HepG2 (cell line): ENCODE data around the gene MAPK7. TPM values are rescaled to one million over a fixed set of nuclear protein-coding genes. Genes with fewer than 3 reads are reported as not detected.

ENCODE experiments used
- CBFB ChIP-seq: sonication (generic); formaldehyde crosslinking; IDR thresholded peaks from 2 replicates; pipeline ENCODE4 v1.4.0; 2020; ENCODE audit warnings: missing genetic modification reagents
- E2F2 ChIP-seq: sonication (generic); formaldehyde crosslinking; IDR thresholded peaks from 2 replicates; pipeline ENCODE4 v1.4.0; 2020; ENCODE audit warnings: missing genetic modification reagents, borderline replicate concordance
- KLF13 ChIP-seq: sonication (generic); formaldehyde crosslinking; IDR thresholded peaks from 2 replicates; pipeline ENCODE4 v1.4.0; 2020; ENCODE audit warnings: mild to moderate bottlenecking, missing genetic modification reagents
- LRRFIP1 ChIP-seq: sonication (generic); formaldehyde crosslinking; conservative IDR thresholded peaks from 2 replicates; pipeline ENCODE4 v1.4.0; 2020; ENCODE audit warnings: missing genetic modification reagents
- MTA1 ChIP-seq: sonication (generic); formaldehyde crosslinking; IDR thresholded peaks from 2 replicates; pipeline ENCODE4 v1.4.0; 2020; ENCODE audit warnings: missing genetic modification reagents, mild to moderate bottlenecking, borderline replicate concordance
- PHF20 ChIP-seq: sonication (generic); formaldehyde crosslinking; IDR thresholded peaks from 2 replicates; pipeline ENCODE4 v1.5.0; 2020; ENCODE audit warnings: mild to moderate bottlenecking, missing genetic modification reagents
- SCMH1 ChIP-seq: sonication (generic); formaldehyde crosslinking; IDR thresholded peaks from 2 replicates; pipeline ENCODE4 v1.9.0; 2021; ENCODE audit warnings: missing genetic modification reagents, mild to moderate bottlenecking, borderline replicate concordance
- SNAI1 ChIP-seq: sonication (generic); formaldehyde crosslinking; IDR thresholded peaks from 2 replicates; pipeline ENCODE4 v1.5.0; 2020; ENCODE audit warnings: mild to moderate bottlenecking, missing genetic modification reagents, borderline replicate concordance
- SNAPC2 ChIP-seq: sonication (generic); formaldehyde crosslinking; IDR thresholded peaks from 2 replicates; pipeline ENCODE4 v1.8.1; 2022; ENCODE audit warnings: mild to moderate bottlenecking, missing genetic modification reagents
- SSRP1 ChIP-seq: IDR thresholded peaks from 2 replicates; pipeline ENCODE4 v1.6.1; 2016; ENCODE audit warnings: control low read depth
- TAF15 ChIP-seq: fragments of 200-400 bp; formaldehyde crosslinking; IDR thresholded peaks from one replicate; pipeline ENCODE4 v1.6.1; 2018; ENCODE audit warnings: mild to moderate bottlenecking, low read depth, low read length; ENCODE audit not compliant: poor library complexity, severe bottlenecking
- U2AF2 ChIP-seq: fragments of 200-400 bp; formaldehyde crosslinking; IDR thresholded peaks from 2 replicates; pipeline ENCODE4 v1.6.1; 2017; ENCODE audit warnings: low read depth, mild to moderate bottlenecking, low read length
- ZBTB21 ChIP-seq: sonication (generic); formaldehyde crosslinking; IDR thresholded peaks from 2 replicates; pipeline ENCODE4 v1.4.0; 2020; ENCODE audit warnings: missing genetic modification reagents
- ZBTB38 ChIP-seq: sonication (generic); formaldehyde crosslinking; IDR thresholded peaks from 2 replicates; pipeline ENCODE4 v1.5.1; 2020; ENCODE audit warnings: mild to moderate bottlenecking, missing genetic modification reagents
- ZFY ChIP-seq: sonication (generic); formaldehyde crosslinking; IDR thresholded peaks from 2 replicates; pipeline ENCODE4 v1.4.0; 2020; ENCODE audit warnings: missing genetic modification reagents
- ZNF143 ChIP-seq: sonication (generic); formaldehyde crosslinking; IDR thresholded peaks from 2 replicates; pipeline ENCODE4 v1.4.0; 2020; ENCODE audit warnings: missing genetic modification reagents
- ZNF501 ChIP-seq: sonication (generic); formaldehyde crosslinking; IDR thresholded peaks from 2 replicates; pipeline ENCODE4 v1.5.1; 2020; ENCODE audit warnings: mild to moderate bottlenecking, moderate library complexity, missing genetic modification reagents
- ZNF547 ChIP-seq: sonication (generic); formaldehyde crosslinking; IDR thresholded peaks from 2 replicates; pipeline ENCODE4 v1.5.1; 2020; ENCODE audit warnings: mild to moderate bottlenecking, missing genetic modification reagents
- ZNF562 ChIP-seq: sonication (generic); formaldehyde crosslinking; IDR thresholded peaks from 2 replicates; pipeline ENCODE4 v1.8.0; 2022; ENCODE audit warnings: missing genetic modification reagents, borderline replicate concordance
- ZNF776 ChIP-seq: sonication (generic); formaldehyde crosslinking; IDR thresholded peaks from 2 replicates; pipeline ENCODE4 v1.4.0; 2020; ENCODE audit warnings: mild to moderate bottlenecking, missing genetic modification reagents
- polyA plus RNA-seq, 8 experiments: library from polyadenylated mRNA; depleted of rRNA in 3 of 8; stranded (reverse) in 7 of 8; unstranded in 1 of 8; fragments of >200 nt; fragmentation: Illumina TruSeq in 4 of 8; extraction: Trizol in 4 of 8; gene quantifications; 2 replicates each; pipeline versions ENCODE4 v1.2.1 to v1.2.3, GENCODE V29; 2011 to 2016; ENCODE audit warnings: low read depth in 4 of 8, missing spikeins in 1 of 8, mixed read lengths in 1 of 8; ENCODE audit not compliant: insufficient read depth in 1 of 8
- total RNA-seq, 5 experiments: library from RNA; depleted of rRNA; stranded (reverse); fragments of >200 nt; fragmentation: Illumina TruSeq; extraction: Trizol; gene quantifications; 2 replicates each; pipeline ENCODE4 v1.2.3, GENCODE V29; 2016; ENCODE audit warnings: low read depth in 1 of 5
- TF ChIP-seq, protein P1 (sequence below): sonication (generic); formaldehyde crosslinking; IDR thresholded peaks from 2 replicates; pipeline ENCODE4 v1.4.0; 2020; ENCODE audit warnings: missing genetic modification reagents
- TF ChIP-seq, protein P2 (sequence below): sonication (generic); formaldehyde crosslinking; IDR thresholded peaks from 2 replicates; pipeline ENCODE4 v1.8.0; 2022; ENCODE audit warnings: missing genetic modification reagents, mild to moderate bottlenecking, moderate library complexity, borderline replicate concordance

The MAPK7 gene
- total and polyA plus RNA-seq, 2 of the 13 experiments (the other 11 are each of a cell fraction or from before 2014, with no cell fraction given): 2.9 to 5.9 TPM

DNA sequence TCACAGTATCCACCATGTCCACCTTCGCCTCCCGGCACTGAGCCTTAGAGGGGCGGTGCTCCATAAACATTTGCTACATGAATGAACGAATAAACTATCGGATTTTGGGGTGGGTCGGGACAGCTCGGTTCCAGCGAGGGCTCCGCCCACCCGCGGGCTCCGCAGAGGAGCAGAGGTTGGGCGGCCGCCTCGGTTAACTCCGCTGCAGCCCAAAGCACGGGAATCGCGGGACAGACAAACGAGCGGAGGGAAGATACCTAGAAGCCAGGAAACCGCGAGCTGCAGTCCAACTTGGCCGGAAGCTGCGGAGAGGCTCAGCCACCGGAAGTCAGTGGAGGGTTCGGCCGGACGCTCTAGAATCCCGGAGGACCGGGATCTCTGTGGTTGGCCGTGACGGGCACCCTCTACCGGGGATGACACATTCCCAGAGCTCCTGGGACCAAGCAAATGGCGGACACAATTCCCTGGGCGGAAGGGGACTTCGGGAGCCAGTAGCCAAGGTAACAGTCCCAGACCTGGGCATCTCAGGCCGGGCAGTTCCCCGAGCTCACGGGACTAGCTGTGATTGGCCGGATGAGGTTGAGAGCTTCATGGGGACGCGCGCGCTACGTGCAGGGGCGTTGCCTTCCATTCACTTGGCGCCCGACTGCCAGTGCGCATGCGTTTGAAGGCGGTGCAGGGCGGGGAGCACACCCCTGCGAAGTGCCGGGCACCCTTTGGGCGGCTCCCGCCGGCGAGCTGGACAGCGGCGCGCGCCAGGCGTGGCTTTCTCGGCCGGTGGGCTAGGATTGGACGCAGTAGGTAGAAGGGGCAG, 489 bp upstream of the MAPK7 start (continued):
- TF ChIP-seq SSRP1 (CRISPR knock-in tag) (no peak), ZNF562 (no peak), SNAPC2 (no peak; the same call in 1 of the 2 replicates), U2AF2 (no peak), ZNF143 (CRISPR knock-in tag) (peak; percentile 67), ZNF776 (CRISPR knock-in tag) (no peak), ZBTB21 (CRISPR knock-in tag) (0 out of 2 replicates have a peak, but pooled peaks have one; percentile 5), ZBTB38 (CRISPR knock-in tag) (peak; percentile 57; the same call in 1 of the 2 replicates), SCMH1 (CRISPR knock-in tag) (no peak), PHF20 (peak; percentile 91), E2F2 (CRISPR knock-in tag) (peak; percentile 90; the same call in 1 of the 2 replicates), KLF13 (CRISPR knock-in tag) (no peak), SNAI1 (CRISPR knock-in tag) (no peak), TAF15 (no peak), LRRFIP1 (CRISPR knock-in tag) (no peak), ZFY (CRISPR knock-in tag) (peak; percentile 35; the same call in 1 of the 2 replicates), ZNF501 (peak; percentile 92), ZNF547 (CRISPR knock-in tag) (peak; percentile 78; the same call in 1 of the 2 replicates), MTA1 (0 out of 2 replicates have a peak, but pooled peaks have one; percentile 45), CBFB (CRISPR knock-in tag) (no peak)
- TF ChIP-seq, protein P1, sequence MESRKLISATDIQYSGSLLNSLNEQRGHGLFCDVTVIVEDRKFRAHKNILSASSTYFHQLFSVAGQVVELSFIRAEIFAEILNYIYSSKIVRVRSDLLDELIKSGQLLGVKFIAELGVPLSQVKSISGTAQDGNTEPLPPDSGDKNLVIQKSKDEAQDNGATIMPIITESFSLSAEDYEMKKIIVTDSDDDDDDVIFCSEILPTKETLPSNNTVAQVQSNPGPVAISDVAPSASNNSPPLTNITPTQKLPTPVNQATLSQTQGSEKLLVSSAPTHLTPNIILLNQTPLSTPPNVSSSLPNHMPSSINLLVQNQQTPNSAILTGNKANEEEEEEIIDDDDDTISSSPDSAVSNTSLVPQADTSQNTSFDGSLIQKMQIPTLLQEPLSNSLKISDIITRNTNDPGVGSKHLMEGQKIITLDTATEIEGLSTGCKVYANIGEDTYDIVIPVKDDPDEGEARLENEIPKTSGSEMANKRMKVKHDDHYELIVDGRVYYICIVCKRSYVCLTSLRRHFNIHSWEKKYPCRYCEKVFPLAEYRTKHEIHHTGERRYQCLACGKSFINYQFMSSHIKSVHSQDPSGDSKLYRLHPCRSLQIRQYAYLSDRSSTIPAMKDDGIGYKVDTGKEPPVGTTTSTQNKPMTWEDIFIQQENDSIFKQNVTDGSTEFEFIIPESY (CRISPR knock-in tag): no peak
- TF ChIP-seq, protein P2, sequence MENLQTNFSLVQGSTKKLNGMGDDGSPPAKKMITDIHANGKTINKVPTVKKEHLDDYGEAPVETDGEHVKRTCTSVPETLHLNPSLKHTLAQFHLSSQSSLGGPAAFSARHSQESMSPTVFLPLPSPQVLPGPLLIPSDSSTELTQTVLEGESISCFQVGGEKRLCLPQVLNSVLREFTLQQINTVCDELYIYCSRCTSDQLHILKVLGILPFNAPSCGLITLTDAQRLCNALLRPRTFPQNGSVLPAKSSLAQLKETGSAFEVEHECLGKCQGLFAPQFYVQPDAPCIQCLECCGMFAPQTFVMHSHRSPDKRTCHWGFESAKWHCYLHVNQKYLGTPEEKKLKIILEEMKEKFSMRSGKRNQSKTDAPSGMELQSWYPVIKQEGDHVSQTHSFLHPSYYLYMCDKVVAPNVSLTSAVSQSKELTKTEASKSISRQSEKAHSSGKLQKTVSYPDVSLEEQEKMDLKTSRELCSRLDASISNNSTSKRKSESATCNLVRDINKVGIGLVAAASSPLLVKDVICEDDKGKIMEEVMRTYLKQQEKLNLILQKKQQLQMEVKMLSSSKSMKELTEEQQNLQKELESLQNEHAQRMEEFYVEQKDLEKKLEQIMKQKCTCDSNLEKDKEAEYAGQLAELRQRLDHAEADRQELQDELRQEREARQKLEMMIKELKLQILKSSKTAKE (CRISPR knock-in tag): no peak
